Spleen (tissue), 11 donors: ENCODE measurements around the gene CDH3. TPM values are rescaled to one million over a fixed set of nuclear protein-coding genes. Genes with fewer than 3 reads are reported as not detected.

Source experiments
- DNase-seq: peaks from one replicate; pipeline ENCODE4 v3.0.0-alpha.2; 2020
- H3K27ac ChIP-seq, 8 donors: fragments of 200-600 bp; sonication (generic) in 7 of 8; 1 replicate in 4 of 8; 2 replicates in 4 of 8; pipeline versions ENCODE4 v1.5.0 to v1.8.0; 2016 to 2021; ENCODE audit warnings: inconsistent platforms in 4 of 8, mild to moderate bottlenecking in 4 of 8, moderate library complexity in 1 of 8
- H3K27me3 ChIP-seq, 7 donors: fragments of 200-600 bp; sonication (generic) in 6 of 7; replicated peaks in 1 of 7; 1 replicate in 4 of 7; 2 replicates in 3 of 7; pipeline versions ENCODE4 v1.5.0 to v1.8.0; 2016 to 2021; ENCODE audit warnings: inconsistent platforms in 3 of 7, mild to moderate bottlenecking in 1 of 7
- H3K36me3 ChIP-seq, 6 donors: fragments of 200-600 bp; sonication (generic) in 5 of 6; 1 replicate in 4 of 6; 2 replicates in 2 of 6; pipeline versions ENCODE4 v1.5.0 to v1.8.0; 2016 to 2021; ENCODE audit warnings: inconsistent platforms in 2 of 6
- H3K4me1 ChIP-seq, 6 donors: fragments of 200-600 bp; sonication (generic) in 5 of 6; 1 replicate in 3 of 6; 2 replicates in 3 of 6; pipeline versions ENCODE4 v1.5.0 to v1.8.0; 2016 to 2021; ENCODE audit warnings: inconsistent platforms in 3 of 6
- H3K4me3 ChIP-seq, 8 donors: fragments of 200-600 bp; sonication (generic) in 7 of 8; 1 replicate in 4 of 8; 2 replicates in 4 of 8; pipeline versions ENCODE4 v1.5.0 to v1.8.0; 2016 to 2021; ENCODE audit warnings: inconsistent platforms in 4 of 8, mild to moderate bottlenecking in 4 of 8, moderate library complexity in 2 of 8
- H3K9me3 ChIP-seq, 8 donors: fragments of 200-600 bp; sonication (generic) in 7 of 8; 1 replicate in 4 of 8; 2 replicates in 4 of 8; pipeline versions ENCODE4 v1.5.0 to v1.8.0; 2016 to 2021; ENCODE audit warnings: inconsistent platforms in 4 of 8
- POLR2A ChIP-seq, 3 donors: fragments of 450-650 bp; IDR thresholded peaks; one replicate each; pipeline ENCODE4 v1.5.1; 2017; ENCODE audit warnings: antibody characterized with exemption in 3 of 3, mild to moderate bottlenecking in 1 of 3
- POLR2AphosphoS5 ChIP-seq, 3 donors: sonication (generic); formaldehyde crosslinking; IDR thresholded peaks; one replicate each; pipeline ENCODE4 v1.5.1; 2017; ENCODE audit warnings: antibody characterized with exemption in 3 of 3
- WGBS, 5 donors: extraction: QIAGEN DNeasy Blood & Tissue Kit in 3 of 5; methylation state at CpG; one replicate each; pipeline versions ENCODE4 v1.1.5 to v1.1.7; 2013 to 2018; 5-methylcytosine and 5-hydroxymethylcytosine counted together
- intact Hi-C: fragments of 100-400 bp; cut with DNase I; formaldehyde crosslinking; loops from one replicate; pipeline ENCODE4 v1.15.0; 2023; ENCODE audit warnings: low total_unique reads
- polyA plus RNA-seq, 3 donors: library from polyadenylated mRNA; stranded (reverse); fragments of 200-250 nt; gene quantifications; one replicate each; pipeline ENCODE4 v1.2.1, GENCODE V29; 2013
- total RNA-seq, 7 donors: library from RNA; depleted of rRNA in 3 of 7; stranded (reverse); fragments of >200 nt in 3 of 7; fragmentation: NEBNext Ultra II Directional in 4 of 7; extraction: Animal tissue kit (Norgen Biotek cat#: 25700) in 4 of 7; gene quantifications; one replicate each; pipeline versions ENCODE4 v1.1.0 to v1.2.1, GENCODE V29; 2016 to 2021
- TF ChIP-seq, protein P1 (sequence below), 11 experiments: fragments of 200-600 bp in 7 of 11; fragments of 450-650 bp in 4 of 11; sonication (generic) in 4 of 11; IDR thresholded peaks in 8 of 11; conservative IDR thresholded peaks in 3 of 11; 1 replicate in 7 of 11; 2 replicates in 4 of 11; pipeline versions ENCODE4 v1.4.0 to v1.8.0; 2016 to 2021; ENCODE audit warnings: antibody characterized with exemption in 11 of 11, inconsistent platforms in 4 of 11, mild to moderate bottlenecking in 1 of 11
- donor health status: healthy with polysubstance abuse.
- donor health status: DM: no; HTN: no; CAD: no; lungs with moderate emphysema.
- donor health status: DM: no; HTN: no; CAD: no.
- donor health status: Bipolar disorder and iron deficiency.
- donor health status: healthy.
- donor health status: DM: no; HTN: no; CAD: no.
- donor health status: DM: yes; HTN: yes; CAD: no.

Gene CDH3
- total and polyA plus RNA-seq, 10 donors = 1.5 to 47.6 (median 23.0) TPM

DNA sequence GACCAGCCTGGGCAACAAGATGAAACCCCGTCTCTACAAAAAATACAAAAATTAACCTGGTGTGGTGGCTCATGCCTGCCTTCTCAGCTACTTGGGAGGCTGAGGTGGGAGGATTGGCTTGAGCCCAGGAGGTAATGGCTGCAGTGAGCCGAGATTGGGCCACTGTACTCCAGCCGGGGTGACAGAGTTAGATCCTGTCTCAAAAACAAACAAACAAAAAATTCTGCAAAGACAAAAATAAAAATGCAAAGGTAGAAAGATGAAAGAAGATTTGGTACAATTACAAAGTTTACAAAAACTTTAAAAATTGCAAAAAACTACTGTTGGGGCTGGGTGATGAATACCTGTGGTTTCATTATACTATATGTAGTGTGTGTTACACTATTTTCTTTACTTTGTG is 86.5 kb downstream of the CDH3 start:
- DNase-seq = no peak
- H3K27me3 ChIP-seq = peaks cover 0 to 52% (median 10%) of the 10 kb centered on the region in 7 donors
- intact Hi-C loops = no loop called here
- no peaks in the 10 kb centered on the region for H3K36me3 ChIP-seq
- no peak overlapping the region for H3K27ac ChIP-seq
- H3K4me1 ChIP-seq = peaks cover 0 to 2% (median 0%) of the 10 kb centered on the region in 6 donors
- H3K4me3 ChIP-seq = no peak overlapping the region
- H3K9me3 ChIP-seq = no peaks in the 10 kb centered on the region
- no peak for TF ChIP-seq POLR2AphosphoS5 (IDR thresholded peaks at IDR 0.05)
- TF ChIP-seq, protein P1, sequence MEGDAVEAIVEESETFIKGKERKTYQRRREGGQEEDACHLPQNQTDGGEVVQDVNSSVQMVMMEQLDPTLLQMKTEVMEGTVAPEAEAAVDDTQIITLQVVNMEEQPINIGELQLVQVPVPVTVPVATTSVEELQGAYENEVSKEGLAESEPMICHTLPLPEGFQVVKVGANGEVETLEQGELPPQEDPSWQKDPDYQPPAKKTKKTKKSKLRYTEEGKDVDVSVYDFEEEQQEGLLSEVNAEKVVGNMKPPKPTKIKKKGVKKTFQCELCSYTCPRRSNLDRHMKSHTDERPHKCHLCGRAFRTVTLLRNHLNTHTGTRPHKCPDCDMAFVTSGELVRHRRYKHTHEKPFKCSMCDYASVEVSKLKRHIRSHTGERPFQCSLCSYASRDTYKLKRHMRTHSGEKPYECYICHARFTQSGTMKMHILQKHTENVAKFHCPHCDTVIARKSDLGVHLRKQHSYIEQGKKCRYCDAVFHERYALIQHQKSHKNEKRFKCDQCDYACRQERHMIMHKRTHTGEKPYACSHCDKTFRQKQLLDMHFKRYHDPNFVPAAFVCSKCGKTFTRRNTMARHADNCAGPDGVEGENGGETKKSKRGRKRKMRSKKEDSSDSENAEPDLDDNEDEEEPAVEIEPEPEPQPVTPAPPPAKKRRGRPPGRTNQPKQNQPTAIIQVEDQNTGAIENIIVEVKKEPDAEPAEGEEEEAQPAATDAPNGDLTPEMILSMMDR (IDR thresholded peaks at IDR 0.05 in 8 of 11, conservative IDR thresholded peaks at IDR 0.05 in 3 of 11) = no peak
- TF ChIP-seq POLR2A (IDR thresholded peaks at IDR 0.05) = no peak
- WGBS, 5 donors = 57 to 81% (median 58%) methylated on average over 3 of the region's 3 CpGs

DNA sequence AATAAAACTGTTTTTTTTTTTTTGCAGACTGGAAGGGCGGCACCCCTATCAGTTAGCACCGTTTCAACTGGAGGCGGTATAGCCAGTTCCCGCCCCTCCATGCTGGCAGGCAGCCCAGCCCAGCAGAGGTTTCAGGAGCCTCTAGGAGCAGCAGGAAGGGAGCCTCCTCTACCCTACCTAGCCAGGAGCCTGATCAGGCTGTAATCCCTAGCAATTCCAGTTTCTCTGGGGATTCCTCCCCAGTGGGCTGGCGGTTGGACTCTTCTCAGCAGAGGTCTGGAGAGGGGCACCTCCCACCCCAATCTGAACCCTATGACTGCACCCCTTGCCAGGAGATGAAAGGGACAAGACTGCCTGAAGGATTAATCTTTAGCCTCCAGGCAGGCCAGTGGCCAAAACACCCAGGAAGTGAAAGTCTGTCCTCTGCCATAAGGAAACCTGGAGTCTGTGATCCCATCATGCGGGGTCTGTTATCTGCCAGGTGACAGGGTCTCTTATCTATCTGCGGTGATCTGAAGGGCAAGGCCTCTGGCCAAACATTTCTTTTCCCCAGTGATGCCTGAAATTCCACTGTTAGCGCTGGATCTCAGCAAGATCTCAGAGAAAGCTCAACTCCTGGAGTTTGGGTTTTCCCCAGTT is 87.1 kb downstream of the CDH3 start:
- Histone ChIP-seq H3K4me3 (no peak overlapping the region), H3K27me3 (peaks cover 0 to 55% (median 15%) of the 10 kb centered on the region in 7 donors), H3K4me1 (peaks cover 0 to 8% (median 4%) of the 10 kb centered on the region in 6 donors), H3K36me3 (no peaks in the 10 kb centered on the region), H3K27ac (no peak overlapping the region), H3K9me3 (no peaks in the 10 kb centered on the region)
- no peak for DNase-seq
- intact Hi-C loops = no loop called here
- TF ChIP-seq, protein P1 (IDR thresholded peaks at IDR 0.05 in 8 of 11, conservative IDR thresholded peaks at IDR 0.05 in 3 of 11) = no peak
- TF ChIP-seq POLR2AphosphoS5 (IDR thresholded peaks at IDR 0.05) = no peak
- TF ChIP-seq POLR2A (IDR thresholded peaks at IDR 0.05) = no peak
- 51 to 73% (median 64%) methylated on average over 7 to 8 of the region's 8 CpGs for WGBS, 5 donors

DNA sequence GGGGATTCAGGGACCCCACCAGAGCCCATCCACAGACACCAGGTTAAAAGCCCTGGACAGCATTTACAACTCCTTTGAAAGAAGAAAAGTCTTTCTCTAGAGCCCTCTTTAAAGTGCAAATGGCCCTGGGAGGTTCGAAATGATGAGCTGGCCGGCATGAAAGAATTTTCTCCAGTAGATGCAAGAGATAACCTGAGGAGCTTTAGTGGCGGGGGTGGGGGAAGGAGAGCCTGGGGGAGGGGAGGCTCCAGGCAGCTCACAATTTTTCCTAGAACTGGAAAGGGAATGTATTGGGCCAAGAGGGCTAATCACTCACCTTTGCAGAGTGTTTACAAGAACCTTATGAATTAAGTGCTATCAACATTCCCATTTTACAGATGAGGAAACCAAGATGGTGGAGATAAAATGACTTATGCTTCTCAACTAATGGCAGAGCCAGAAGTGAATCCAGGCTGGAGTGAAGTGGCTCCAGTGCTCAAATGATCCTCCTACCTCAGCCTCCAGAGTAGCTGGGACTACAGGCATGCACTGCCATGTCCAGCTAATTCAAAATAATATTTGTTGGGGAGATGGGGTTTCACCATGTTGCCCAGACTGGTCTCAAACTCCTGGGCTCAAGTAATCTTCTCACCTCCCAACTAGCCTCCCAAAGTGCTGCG is 87.8 kb downstream of the CDH3 start:
- peaks cover 0 to 57% (median 22%) of the 10 kb centered on the region in 7 donors for H3K27me3 ChIP-seq
- WGBS, 5 donors = 73 to 82% (median 76%) methylated on average over 4 of the region's 4 CpGs
- H3K27ac ChIP-seq = no peak overlapping the region
- DNase-seq = no peak
- peaks cover 2 to 15% (median 11%) of the 10 kb centered on the region in 6 donors for H3K4me1 ChIP-seq
- H3K9me3 ChIP-seq = no peaks in the 10 kb centered on the region
- H3K4me3 ChIP-seq = no peak overlapping the region
- TF ChIP-seq POLR2AphosphoS5 (IDR thresholded peaks at IDR 0.05) (no peak), POLR2A (IDR thresholded peaks at IDR 0.05) (no peak)
- TF ChIP-seq, protein P1 (IDR thresholded peaks at IDR 0.05 in 8 of 11, conservative IDR thresholded peaks at IDR 0.05 in 3 of 11) = no peak
- intact Hi-C loops = no loop called here
- no peaks in the 10 kb centered on the region for H3K36me3 ChIP-seq

DNA sequence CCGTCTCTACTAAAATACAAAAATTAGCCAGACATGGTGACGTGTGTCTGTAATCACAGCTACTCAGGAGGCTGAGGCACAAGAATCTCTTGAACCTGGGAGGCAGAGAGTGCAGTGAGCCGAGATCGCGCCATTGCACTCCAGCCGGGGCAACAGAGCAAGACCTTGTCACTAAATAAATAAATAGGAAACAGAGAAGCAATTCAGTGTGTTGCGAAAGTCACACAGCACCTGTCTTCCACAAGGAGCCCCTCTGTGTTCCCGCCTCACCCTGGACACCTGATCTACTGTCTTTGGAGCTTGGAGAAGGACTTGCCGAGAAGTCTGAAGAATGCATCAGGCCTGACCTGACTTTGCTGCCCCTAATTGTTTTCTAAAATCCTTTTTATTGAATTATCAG is 88.5 kb downstream of the CDH3 start:
- H3K36me3 ChIP-seq = no peaks in the 10 kb centered on the region
- no peaks in the 10 kb centered on the region for H3K9me3 ChIP-seq
- H3K4me1 ChIP-seq = peaks cover 6 to 19% (median 15%) of the 10 kb centered on the region in 6 donors
- no peak overlapping the region for H3K4me3 ChIP-seq
- intact Hi-C loops = no loop called here
- H3K27ac ChIP-seq = no peak overlapping the region
- TF ChIP-seq POLR2A (IDR thresholded peaks at IDR 0.05) (no peak), POLR2AphosphoS5 (IDR thresholded peaks at IDR 0.05) (no peak)
- TF ChIP-seq, protein P1 (IDR thresholded peaks at IDR 0.05 in 8 of 11, conservative IDR thresholded peaks at IDR 0.05 in 3 of 11) = no peak
- peaks cover 0 to 64% (median 27%) of the 10 kb centered on the region in 7 donors for H3K27me3 ChIP-seq
- 84 to 94% (median 92%) methylated on average over 9 of the region's 9 CpGs for WGBS, 5 donors
- no peak for DNase-seq
